Vagina (tissue), 2 donors: ENCODE data around the gene SKAP1.

Experiments
- CTCF ChIP-seq, 3 experiments: fragments of 450-650 bp in 2 of 3; fragments of 200-600 bp in 1 of 3; sonication (generic) in 1 of 3; IDR thresholded peaks; one replicate each; pipeline ENCODE4 v1.5.1; 2017 to 2019; ENCODE audit warnings: antibody characterized with exemption in 3 of 3, mild to moderate bottlenecking in 2 of 3, moderate library complexity in 2 of 3
- POLR2AphosphoS5 ChIP-seq, 2 donors: sonication (generic); formaldehyde crosslinking; IDR thresholded peaks; one replicate each; pipeline ENCODE4 v1.9.0; 2017; ENCODE audit warnings: antibody characterized with exemption in 2 of 2, mild to moderate bottlenecking in 2 of 2, low read depth in 1 of 2; ENCODE audit not compliant: insufficient read depth in 1 of 2

GRCh38 chr17:48095611-48096010 is 334.4 kb downstream of the SKAP1 start:
- TF ChIP-seq CTCF (IDR thresholded peaks at IDR 0.05) = no peak
- TF ChIP-seq POLR2AphosphoS5 (IDR thresholded peaks at IDR 0.05; ENCODE audit: insufficient read depth in 1 of 2, low read depth in 1 of 2) = no peak
